ENCODE results near the gene MTA3.
"Not testable (repeated sequence)": the region's sequence is repeated elsewhere in the genome, so short reads cannot be mapped to it uniquely, and the experiment has no call there.

Gene MTA3

DNA sequence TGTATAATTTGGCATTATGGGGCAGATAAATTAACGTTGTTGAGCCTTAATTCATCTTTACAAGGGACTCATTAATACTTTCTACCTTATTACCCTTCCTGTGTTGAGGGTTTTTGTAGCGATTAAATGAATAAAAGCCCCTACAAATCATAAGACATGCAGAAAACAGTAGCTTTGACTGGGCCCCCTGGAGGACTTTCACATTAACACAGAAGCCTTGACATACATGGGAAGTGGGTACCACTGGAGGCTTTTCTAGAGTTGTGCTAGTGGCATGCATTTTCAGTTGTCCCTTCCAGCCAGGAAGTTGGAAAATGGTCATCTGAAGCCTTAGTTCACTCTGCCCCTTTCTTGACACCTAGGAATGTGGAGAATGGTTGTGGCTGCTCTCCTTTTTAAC, 30.2 kb downstream of the MTA3 start:
- H3K9me3 ChIP-seq (ENCODE audit: control insufficient read depth, low read length): no peaks in the 10 kb centered on the region
- no peaks in the 10 kb centered on the region for H3K36me3 ChIP-seq (ENCODE audit: control insufficient read depth, insufficient read depth, low read length)
- no peaks in the 10 kb centered on the region for H3K27me3 ChIP-seq (ENCODE audit: control insufficient read depth, insufficient read depth, low read length)
- no peak overlapping the region for H3K9ac ChIP-seq (ENCODE audit: low read length)
- H3K4me1 ChIP-seq (ENCODE audit: control insufficient read depth, insufficient read depth, low read length): peaks cover 3% of the 10 kb centered on the region
- H3K4me3 ChIP-seq (ENCODE audit: low read length): no peak overlapping the region

DNA sequence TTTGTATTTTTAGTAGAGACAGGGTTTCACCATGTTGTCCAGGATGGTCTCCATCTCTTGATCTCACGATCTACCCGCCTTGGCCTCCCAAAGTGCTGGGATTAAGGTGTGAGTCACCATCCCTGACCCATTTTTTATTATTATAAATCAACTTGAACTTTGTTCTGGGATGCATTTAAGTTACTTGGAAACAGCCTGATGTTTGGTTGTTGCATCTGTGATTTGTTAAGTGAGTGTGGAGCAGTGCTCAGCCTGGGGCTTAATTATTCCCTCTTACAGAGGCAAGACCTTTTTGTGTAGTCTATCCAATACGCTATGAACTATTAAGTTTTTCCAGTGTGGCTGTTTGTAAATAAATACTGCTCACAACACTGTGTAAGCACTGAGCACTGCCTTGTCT, 32.6 kb downstream of the MTA3 start:
- Histone ChIP-seq H3K36me3 (ENCODE audit: control insufficient read depth, insufficient read depth, low read length) (no peaks in the 10 kb centered on the region), H3K4me1 (ENCODE audit: control insufficient read depth, insufficient read depth, low read length) (peaks cover 3% of the 10 kb centered on the region), H3K9ac (ENCODE audit: low read length) (no peak overlapping the region), H3K9me3 (ENCODE audit: control insufficient read depth, low read length) (no peaks in the 10 kb centered on the region), H3K4me3 (ENCODE audit: low read length) (no peak overlapping the region), H3K27me3 (ENCODE audit: control insufficient read depth, insufficient read depth, low read length) (no peaks in the 10 kb centered on the region)

DNA sequence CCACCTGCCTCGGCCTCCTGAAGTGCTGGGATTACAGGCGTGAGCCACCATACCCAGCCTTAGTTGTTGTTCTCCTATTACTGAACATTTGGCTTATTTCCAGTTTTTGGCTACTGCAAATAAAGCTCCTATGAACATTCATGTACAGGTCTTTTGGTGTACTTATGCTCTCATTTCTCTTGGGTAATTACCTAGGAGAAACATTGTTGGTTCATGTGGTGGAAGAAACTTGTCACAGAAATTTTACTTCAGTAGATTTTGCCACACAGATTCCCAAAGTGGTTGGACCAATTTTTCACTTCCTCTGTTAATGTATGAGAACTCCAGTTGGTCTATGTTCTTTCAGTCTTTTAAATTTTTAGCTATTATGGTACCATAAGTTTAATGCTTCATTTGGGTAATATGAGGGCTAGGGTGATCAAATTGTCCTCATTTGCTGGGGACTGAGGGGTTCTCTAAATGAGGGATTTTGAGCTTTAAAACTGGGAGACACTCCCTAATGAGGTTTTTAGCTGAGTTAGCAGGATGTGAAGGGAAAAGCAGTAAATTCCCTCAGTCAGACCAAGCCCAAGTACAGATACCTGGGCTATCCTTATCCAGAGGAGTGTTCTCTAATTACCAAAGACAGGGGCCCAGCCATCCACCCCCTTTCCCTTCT, 33.9 kb downstream of the MTA3 start:
- Histone ChIP-seq H3K27me3 (ENCODE audit: control insufficient read depth, insufficient read depth, low read length) (no peaks in the 10 kb centered on the region), H3K4me3 (ENCODE audit: low read length) (no peak overlapping the region), H3K36me3 (ENCODE audit: control insufficient read depth, insufficient read depth, low read length) (no peaks in the 10 kb centered on the region), H3K9me3 (ENCODE audit: control insufficient read depth, low read length) (no peaks in the 10 kb centered on the region), H3K4me1 (ENCODE audit: control insufficient read depth, insufficient read depth, low read length) (peaks cover 3% of the 10 kb centered on the region), H3K9ac (ENCODE audit: low read length) (no peak overlapping the region)

DNA sequence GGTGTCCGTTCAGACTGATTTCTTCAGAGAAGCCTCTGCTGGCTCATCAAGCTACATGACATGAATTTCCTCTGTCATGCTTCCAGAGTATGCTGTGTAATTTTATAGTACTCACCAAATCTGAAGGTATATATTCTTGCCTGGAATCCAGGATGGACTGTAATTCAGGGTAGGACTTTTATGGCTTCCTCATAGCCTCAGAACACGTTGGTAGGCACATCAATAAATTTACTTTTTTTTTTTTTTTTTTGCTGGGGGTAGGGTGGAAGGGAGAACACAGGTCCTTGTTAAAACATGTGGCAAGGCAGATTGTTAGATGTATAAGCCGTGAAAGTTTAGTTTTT, 34.4 kb downstream of the MTA3 start:
- Histone ChIP-seq H3K9ac (ENCODE audit: low read length) (no peak overlapping the region), H3K9me3 (ENCODE audit: control insufficient read depth, low read length) (no peaks in the 10 kb centered on the region)

DNA sequence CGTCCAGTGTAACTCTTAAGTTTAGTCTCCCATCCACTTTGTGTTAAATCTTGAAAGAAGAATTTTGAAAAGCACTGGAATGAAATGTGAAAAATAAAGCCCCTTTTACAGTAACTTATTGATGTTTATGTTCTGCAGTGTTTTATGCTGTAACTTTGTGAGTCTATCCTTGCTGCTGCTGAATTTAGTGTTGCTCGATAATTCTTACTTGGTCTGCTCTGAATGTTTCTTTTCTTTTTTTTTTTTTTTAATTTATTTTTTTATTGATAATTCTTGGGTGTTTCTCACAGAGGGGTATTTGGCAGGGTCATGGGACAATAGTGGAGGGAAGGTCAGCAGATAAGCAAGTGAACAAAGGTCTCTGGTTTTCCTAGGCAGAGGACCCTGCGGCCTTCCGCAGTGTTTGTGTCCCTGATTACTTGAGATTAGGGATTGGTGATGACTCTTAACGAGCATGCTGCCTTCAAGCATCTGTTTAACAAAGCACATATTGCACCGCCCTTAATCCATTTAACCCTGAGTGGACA, 36.0 kb downstream of the MTA3 start:
- not testable (repeated sequence) for H3K27me3 ChIP-seq (ENCODE audit: control insufficient read depth, insufficient read depth, low read length); H3K4me3 ChIP-seq (ENCODE audit: low read length); H3K4me1 ChIP-seq (ENCODE audit: control insufficient read depth, insufficient read depth, low read length); H3K36me3 ChIP-seq (ENCODE audit: control insufficient read depth, insufficient read depth, low read length); H3K9ac ChIP-seq (ENCODE audit: low read length); H3K9me3 ChIP-seq (ENCODE audit: control insufficient read depth, low read length)

More for the DNA sequence above, 34.4 kb downstream of the MTA3 start:
- peaks cover 3% of the 10 kb centered on the region for H3K4me1 ChIP-seq (ENCODE audit: control insufficient read depth, insufficient read depth, low read length)
- H3K27me3 ChIP-seq (ENCODE audit: control insufficient read depth, insufficient read depth, low read length): no peaks in the 10 kb centered on the region
- H3K4me3 ChIP-seq (ENCODE audit: low read length): no peak overlapping the region
- H3K36me3 ChIP-seq (ENCODE audit: control insufficient read depth, insufficient read depth, low read length): no peaks in the 10 kb centered on the region

DNA sequence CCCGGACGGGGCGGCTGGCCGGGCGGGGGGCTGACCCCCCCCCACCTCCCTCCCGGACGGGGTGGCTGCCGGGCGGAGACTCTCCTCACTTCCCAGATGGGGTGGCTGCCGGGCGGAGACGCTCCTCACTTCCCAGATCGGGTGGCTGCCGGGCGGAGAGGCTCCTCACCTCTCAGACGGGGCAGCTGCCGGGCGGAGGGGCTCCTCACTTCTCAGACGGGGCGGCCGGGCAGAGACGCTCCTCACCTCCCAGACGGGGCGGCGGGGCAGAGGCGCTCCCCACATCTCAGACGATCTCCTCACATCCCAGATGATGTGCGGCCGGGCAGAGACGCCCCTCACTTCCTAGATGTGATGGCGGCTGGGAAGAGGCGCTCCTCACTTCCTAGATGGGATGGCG, 37.7 kb downstream of the MTA3 start:
- H3K36me3 ChIP-seq (ENCODE audit: control insufficient read depth, insufficient read depth, low read length); H3K9me3 ChIP-seq (ENCODE audit: control insufficient read depth, low read length); H3K4me3 ChIP-seq (ENCODE audit: low read length); H3K4me1 ChIP-seq (ENCODE audit: control insufficient read depth, insufficient read depth, low read length); H3K9ac ChIP-seq (ENCODE audit: low read length); H3K27me3 ChIP-seq (ENCODE audit: control insufficient read depth, insufficient read depth, low read length): not testable (repeated sequence)

DNA sequence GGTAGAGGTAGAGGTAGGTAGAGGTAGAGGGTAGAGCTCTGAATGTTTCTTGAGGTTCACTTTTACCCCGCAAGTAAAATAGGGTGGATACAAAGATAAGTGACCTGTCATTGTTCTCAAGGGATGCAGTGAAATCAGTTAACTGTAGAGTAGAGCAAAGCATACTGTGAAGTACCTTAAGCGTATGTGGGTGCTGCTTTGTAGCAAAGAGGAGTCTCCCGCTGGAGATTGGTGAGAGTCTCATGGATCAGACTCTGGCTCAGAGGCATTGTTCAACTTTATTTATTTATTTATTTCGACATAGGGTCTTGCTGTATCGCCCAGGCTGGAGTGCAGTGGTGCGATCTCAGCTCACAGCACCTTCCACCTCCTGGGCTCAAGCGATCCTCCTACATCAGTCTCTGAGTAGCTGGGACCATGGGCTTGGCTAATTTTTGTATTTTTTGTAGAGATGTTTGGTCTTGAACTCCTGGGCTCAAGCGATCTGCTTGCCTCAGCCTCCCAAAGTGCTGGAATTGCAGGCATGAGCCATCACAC, 38.7 kb downstream of the MTA3 start:
- no peak overlapping the region for H3K9ac ChIP-seq (ENCODE audit: low read length)
- peaks cover 4% of the 10 kb centered on the region for H3K36me3 ChIP-seq (ENCODE audit: control insufficient read depth, insufficient read depth, low read length)
- H3K4me3 ChIP-seq (ENCODE audit: low read length): no peak overlapping the region
- no peaks in the 10 kb centered on the region for H3K4me1 ChIP-seq (ENCODE audit: control insufficient read depth, insufficient read depth, low read length)
- H3K9me3 ChIP-seq (ENCODE audit: control insufficient read depth, low read length): no peaks in the 10 kb centered on the region
- H3K27me3 ChIP-seq (ENCODE audit: control insufficient read depth, insufficient read depth, low read length): no peaks in the 10 kb centered on the region

DNA sequence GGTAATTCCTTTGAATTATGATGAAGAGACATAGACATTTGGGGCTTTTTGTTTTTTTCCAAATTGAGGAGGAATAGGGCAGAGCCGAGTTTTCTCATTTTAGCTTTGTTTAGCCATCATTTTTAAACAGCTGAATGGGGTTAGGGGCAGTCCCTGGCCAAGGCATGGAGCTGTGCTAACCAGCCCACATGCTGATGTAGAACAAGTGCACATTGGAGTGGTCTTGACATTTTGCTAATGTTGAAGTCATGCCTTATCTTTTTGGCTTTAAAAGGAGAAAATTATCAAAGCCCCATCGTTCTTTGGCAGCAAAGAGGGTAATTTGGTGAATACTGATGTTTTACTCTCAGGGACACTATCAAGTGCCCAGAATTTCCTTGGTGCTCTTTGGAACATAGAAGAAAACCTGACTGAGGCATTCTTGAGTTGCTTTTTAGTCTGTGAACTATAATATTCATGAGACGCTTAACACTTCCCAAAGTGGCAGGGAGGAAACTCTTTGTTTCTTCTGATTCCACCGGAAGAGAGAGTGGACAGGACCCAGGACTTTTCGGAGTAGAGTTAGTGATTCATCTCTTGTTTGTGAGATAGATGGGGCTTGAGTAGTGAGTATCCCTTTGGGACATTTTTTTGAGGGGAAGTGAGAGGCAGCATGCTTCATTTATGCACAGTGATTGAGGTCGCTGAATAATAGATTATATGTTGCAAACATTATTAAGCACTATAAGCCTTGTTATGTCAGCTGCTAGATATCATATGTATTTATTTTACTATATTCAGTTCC, 45.0 kb downstream of the MTA3 start:
- Histone ChIP-seq H3K36me3 (ENCODE audit: control insufficient read depth, insufficient read depth, low read length) (peaks cover 4% of the 10 kb centered on the region), H3K4me1 (ENCODE audit: control insufficient read depth, insufficient read depth, low read length) (no peaks in the 10 kb centered on the region), H3K9me3 (ENCODE audit: control insufficient read depth, low read length) (no peaks in the 10 kb centered on the region), H3K4me3 (ENCODE audit: low read length) (no peak overlapping the region), H3K27me3 (ENCODE audit: control insufficient read depth, insufficient read depth, low read length) (no peaks in the 10 kb centered on the region), H3K9ac (ENCODE audit: low read length) (no peak overlapping the region)

DNA sequence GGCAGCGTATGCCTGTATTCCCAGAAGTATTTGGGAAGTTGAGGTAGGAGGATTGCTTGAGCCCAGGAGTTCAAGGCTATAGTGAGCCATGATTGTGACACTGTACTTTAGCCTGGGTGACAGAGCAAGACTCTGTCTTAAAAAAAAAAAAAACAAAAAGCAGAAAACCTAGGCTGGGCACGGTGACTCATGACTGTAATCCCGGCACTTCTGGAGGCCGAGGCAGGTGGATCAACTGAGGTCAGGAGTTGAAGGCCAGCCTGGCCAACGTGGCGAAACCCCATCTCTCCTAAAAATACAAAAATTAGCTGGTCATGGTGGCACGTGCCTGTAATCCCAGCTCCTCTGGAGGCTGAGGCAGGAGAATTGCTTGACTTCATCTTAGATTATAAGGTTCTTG, 46.4 kb downstream of the MTA3 start:
- Histone ChIP-seq H3K36me3 (ENCODE audit: control insufficient read depth, insufficient read depth, low read length) (peaks cover 4% of the 10 kb centered on the region), H3K27me3 (ENCODE audit: control insufficient read depth, insufficient read depth, low read length) (no peaks in the 10 kb centered on the region), H3K9me3 (ENCODE audit: control insufficient read depth, low read length) (no peaks in the 10 kb centered on the region), H3K4me1 (ENCODE audit: control insufficient read depth, insufficient read depth, low read length) (peaks cover 6% of the 10 kb centered on the region), H3K9ac (ENCODE audit: low read length) (no peak overlapping the region), H3K4me3 (ENCODE audit: low read length) (no peak overlapping the region)

DNA sequence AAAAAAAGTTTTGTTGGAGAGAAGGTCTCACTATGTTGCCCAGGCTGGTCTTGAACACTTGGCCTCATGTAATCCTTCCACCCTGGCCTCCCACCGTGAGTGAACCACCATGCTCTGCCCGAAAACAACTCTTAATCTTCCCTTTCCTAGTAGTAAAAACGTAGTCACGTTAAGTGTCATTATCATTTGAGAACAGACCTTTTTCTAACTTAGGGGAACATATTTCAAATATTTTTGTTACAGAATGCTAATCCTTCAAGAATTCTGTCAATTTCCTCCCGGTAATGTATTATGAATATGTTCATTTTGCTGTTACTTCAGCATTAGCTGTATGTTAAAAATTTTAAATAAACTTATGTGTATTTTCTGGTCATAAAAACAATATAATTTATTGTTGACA, 49.7 kb downstream of the MTA3 start:
- no peak overlapping the region for H3K4me3 ChIP-seq (ENCODE audit: low read length)
- no peak overlapping the region for H3K9ac ChIP-seq (ENCODE audit: low read length)
- H3K36me3 ChIP-seq (ENCODE audit: control insufficient read depth, insufficient read depth, low read length): peaks cover 4% of the 10 kb centered on the region
- no peaks in the 10 kb centered on the region for H3K27me3 ChIP-seq (ENCODE audit: control insufficient read depth, insufficient read depth, low read length)
- no peaks in the 10 kb centered on the region for H3K9me3 ChIP-seq (ENCODE audit: control insufficient read depth, low read length)
- peaks cover 6% of the 10 kb centered on the region for H3K4me1 ChIP-seq (ENCODE audit: control insufficient read depth, insufficient read depth, low read length)

DNA sequence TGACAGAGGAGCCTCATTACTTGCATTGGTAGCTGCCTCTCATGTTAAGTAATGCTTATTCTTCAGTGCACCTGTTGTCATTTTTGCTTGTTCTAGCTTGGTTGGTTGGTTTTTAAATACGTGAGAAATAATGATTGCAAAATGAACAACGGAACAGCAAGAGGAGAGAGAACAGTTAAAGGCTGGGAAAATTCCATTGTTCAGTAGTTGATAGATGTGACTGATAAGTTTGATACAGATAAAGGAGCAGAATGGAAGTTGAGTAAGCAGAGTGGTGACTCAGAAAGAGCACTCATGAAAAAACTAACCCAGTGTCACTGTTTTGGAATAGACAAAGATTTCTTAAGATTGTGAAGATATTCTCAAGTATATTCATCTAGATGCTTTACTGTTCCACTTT, 50.5 kb downstream of the MTA3 start:
- Histone ChIP-seq H3K9ac (ENCODE audit: low read length) (no peak overlapping the region), H3K36me3 (ENCODE audit: control insufficient read depth, insufficient read depth, low read length) (peaks cover 4% of the 10 kb centered on the region), H3K9me3 (ENCODE audit: control insufficient read depth, low read length) (no peaks in the 10 kb centered on the region), H3K27me3 (ENCODE audit: control insufficient read depth, insufficient read depth, low read length) (no peaks in the 10 kb centered on the region), H3K4me1 (ENCODE audit: control insufficient read depth, insufficient read depth, low read length) (peaks cover 6% of the 10 kb centered on the region), H3K4me3 (ENCODE audit: low read length) (no peak overlapping the region)

DNA sequence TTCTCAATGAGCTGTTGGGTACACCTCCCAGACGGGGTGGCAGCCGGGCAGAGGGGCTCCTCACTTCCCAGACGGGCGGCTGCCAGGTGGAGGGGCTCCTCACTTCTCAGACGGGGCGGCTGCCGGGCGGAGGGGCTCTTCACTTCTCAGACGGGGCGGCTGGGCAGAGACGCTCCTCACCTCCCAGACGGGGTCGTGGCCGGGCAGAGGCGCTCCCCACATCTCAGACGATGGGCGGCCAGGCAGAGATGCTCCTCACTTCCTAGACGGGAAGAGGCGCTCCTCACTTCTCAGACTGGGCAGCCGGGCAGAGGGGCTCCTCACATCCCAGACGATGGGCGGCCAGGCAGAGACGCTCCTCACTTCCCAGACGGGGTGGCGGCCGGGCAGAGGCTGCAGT, 53.2 kb downstream of the MTA3 start:
- H3K27me3 ChIP-seq (ENCODE audit: control insufficient read depth, insufficient read depth, low read length); H3K9me3 ChIP-seq (ENCODE audit: control insufficient read depth, low read length); H3K9ac ChIP-seq (ENCODE audit: low read length); H3K4me1 ChIP-seq (ENCODE audit: control insufficient read depth, insufficient read depth, low read length); H3K4me3 ChIP-seq (ENCODE audit: low read length); H3K36me3 ChIP-seq (ENCODE audit: control insufficient read depth, insufficient read depth, low read length): not testable (repeated sequence)
